Keratinocyte (primary cell): ENCODE measurements around the gene PER2.

Experiments
- EZH2 ChIP-seq: IDR thresholded peaks from one replicate; pipeline ENCODE4 v1.6.1; 2012; ENCODE audit warnings: inconsistent platforms, mild to moderate bottlenecking, low read length, moderate library complexity
- TF ChIP-seq, protein P1 (sequence below), 3 experiments: IDR thresholded peaks in 1 of 3; conservative IDR thresholded peaks in 1 of 3; optimal IDR thresholded peaks in 1 of 3; 2 replicates in 2 of 3; 3 replicates in 1 of 3; pipeline versions ENCODE3 to v1.5.1; 2011; ENCODE audit warnings: low read length in 3 of 3, mild to moderate bottlenecking in 3 of 3, moderate library complexity in 2 of 3, control low read depth in 1 of 3, inconsistent platforms in 1 of 3; ENCODE audit not compliant: insufficient read depth in 2 of 3; ENCODE audit errors: extremely low read depth in 1 of 3

DNA sequence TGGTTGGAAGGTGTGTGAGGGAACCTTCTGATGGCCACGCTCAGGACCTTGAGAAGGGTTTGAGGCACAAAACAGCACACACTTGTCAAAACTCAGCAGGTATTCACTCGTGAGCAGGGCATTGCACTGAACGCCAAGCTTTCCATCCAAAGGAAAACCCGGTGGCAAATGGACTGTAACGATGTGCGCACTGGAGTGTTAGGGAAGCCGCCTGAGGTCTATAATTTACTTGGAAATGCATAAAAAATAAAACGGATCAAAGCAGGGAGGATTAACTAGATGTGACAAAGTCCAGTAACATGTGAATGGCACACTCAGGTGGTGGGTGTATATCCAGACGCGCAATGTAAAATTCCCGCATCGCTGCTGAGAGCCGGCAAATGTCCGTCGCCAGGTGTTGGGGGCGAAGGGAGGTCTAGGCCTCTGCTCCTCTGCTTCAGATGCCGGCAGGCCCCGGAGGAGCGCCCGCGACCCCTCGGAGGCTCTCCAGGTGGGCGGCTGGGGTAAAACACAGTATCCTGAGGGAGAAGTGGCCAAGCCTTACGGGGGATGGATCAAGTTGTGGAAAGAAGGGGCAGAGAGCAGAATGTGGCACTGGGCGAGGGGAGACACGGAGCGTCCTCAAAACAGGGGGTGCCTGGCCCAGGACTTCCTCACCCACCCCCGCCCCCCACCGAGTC lies 63.9 kb downstream of the PER2 start:
- TF ChIP-seq, protein P1, sequence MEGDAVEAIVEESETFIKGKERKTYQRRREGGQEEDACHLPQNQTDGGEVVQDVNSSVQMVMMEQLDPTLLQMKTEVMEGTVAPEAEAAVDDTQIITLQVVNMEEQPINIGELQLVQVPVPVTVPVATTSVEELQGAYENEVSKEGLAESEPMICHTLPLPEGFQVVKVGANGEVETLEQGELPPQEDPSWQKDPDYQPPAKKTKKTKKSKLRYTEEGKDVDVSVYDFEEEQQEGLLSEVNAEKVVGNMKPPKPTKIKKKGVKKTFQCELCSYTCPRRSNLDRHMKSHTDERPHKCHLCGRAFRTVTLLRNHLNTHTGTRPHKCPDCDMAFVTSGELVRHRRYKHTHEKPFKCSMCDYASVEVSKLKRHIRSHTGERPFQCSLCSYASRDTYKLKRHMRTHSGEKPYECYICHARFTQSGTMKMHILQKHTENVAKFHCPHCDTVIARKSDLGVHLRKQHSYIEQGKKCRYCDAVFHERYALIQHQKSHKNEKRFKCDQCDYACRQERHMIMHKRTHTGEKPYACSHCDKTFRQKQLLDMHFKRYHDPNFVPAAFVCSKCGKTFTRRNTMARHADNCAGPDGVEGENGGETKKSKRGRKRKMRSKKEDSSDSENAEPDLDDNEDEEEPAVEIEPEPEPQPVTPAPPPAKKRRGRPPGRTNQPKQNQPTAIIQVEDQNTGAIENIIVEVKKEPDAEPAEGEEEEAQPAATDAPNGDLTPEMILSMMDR (optimal IDR thresholded peaks at IDR 0.05 in 1 of 3, IDR thresholded peaks at IDR 0.05 in 1 of 3, conservative IDR thresholded peaks at IDR 0.05 in 1 of 3; ENCODE audit: extremely low read depth in 1 of 3, insufficient read depth in 2 of 3, low read length in 3 of 3): no peak
- TF ChIP-seq EZH2: no peak
